HG03196 (cell line): Measurements from ENCODE around the gene TMEM185B.
A peak's percentile ranks its signal among the peaks of the same experiment; 100 is the strongest.
"Not testable (repeated sequence)": the region's sequence is repeated elsewhere in the genome, so short reads cannot be mapped to it uniquely, and the experiment has no call there.

Source experiments
- ATAC-seq: cut with Tn5 transposase; IDR thresholded peaks from one replicate; pipeline ENCODE4 v1.9.1; 2021; ENCODE audit not compliant: unreplicated experiment

Gene TMEM185B

DNA sequence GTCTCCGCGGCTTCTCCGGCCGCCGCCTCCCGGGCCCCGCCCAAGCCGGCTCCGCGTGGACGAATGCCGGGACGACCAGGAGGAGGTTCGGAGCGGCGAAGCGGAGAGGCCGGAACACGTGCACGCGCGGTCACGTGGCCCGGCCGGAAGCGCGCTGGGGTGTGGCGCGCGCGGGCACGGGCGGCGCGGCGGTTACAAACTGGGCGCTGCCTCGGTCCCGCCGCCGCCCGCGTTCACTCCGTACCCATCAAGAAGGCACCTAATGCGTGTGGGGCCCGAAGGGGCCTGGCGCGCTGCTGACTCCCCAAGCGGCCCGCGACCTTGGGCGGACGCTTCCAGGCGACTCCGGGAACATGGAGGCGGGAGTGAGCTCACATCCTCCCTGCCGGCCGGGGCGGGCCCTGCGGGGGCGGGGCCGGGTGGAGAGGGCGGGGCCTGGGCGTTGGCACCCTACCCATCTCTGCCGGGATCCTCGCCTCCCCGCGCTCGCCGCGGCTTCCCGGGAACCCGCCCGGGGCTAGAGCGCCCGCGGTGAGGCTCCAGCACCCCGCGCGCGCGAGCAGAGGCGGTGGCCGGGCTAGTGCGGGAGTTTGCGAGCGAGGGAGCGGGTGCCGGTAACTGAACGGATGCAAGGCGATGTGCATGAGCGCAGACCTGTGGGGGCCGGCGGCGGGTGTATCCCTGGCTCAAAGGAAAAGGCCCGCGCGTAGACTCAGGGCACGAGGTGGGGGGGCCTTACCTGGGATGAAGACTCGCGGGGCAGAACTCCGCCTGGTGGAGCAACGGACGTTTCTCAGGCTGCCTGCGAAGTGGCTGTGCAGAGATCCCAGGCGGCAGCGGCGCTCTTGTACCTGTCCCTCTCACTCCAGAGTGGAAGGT lies at the start of gene TMEM185B:
Gene TMEM185B, minus strand, starts transcription at position 367 of the 879 bp plus-strand sequence. CDS start 424 bp downstream, outside the sequence.
- ATAC-seq, result peak; percentile 73

DNA sequence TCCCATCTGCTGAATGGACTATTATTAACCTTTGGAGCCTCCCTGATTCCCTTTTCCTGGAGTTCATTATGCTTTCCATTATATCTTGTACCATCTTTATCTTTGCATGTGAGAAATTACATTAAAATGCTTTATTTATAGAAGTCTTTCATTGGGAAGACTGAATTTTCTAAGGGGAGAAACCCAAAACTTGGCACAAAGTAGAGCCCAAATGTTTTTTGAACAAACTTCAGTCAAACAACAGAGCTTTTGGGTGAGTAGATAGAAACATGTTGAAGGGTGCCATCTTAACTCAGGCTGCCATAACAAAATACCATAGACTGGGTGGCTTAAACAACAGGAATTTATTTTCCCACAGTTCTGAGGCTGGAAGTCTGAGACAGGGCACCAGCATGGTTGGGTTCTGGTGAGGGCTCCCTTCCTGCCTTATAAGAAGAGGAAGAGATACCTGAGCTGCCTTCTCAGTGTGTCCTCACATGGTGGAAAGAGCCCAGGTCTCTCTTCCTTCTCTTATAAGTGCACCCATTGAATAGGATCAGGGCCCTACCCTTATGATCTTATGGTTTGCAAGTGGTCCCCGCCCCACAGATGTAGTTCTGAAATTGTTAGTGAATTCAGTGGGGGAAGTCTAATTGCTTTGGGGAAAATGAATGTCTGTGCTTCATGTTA lies 48.6 kb upstream of the TMEM185B start:
- ATAC-seq, result no peak

DNA sequence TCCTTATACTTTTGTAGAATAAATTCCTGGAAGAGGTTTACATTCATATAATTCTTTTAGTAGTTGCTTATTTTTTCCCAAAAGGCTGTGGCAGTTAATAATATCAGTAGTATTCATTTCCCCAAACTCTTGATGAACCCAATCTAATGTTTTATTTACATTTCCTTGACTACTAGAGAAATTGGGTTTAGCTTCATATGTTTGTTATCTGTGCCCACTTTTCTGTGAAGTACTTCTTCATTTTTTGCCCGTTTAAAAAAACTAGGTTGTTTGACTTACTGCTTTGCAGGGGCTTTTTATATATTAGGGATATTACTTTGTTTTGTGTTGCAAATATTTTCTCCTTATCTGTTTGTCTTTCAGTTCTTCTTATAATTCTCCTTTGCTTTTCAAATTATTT lies 46.6 kb upstream of the TMEM185B start:
- ATAC-seq, result no peak

DNA sequence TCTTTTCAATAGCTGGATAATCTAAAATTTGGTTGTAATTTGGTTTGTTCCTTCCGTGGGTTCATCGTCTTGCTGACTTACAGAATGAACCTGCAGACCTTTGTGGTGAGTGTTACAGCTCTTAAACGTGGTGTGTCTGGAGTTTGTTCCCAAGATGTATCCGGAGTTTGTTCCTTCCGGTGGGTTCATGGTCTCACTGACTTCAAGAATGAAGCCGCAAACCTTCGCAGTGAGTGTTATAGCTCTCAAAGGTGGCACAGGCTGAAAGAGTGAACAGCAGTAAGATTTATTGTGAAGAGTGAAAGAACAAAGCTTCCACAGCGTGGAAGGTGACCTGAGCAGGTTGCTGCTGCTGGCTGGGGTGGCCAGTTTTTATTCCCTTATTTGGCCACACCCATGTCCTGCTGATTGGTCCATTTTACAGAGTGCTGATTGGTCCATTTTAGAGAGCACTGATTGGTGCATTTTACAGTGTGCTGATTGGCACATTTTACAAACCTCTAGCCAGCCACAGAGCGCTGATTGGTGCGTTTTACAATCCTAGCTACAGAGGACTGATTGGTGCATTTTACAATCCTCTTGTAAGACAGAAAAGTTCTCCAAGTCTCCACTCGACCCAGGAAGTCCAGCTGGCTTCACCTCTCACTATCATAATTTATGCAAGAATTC lies 46.0 kb upstream of the TMEM185B start:
- no peak for ATAC-seq

DNA sequence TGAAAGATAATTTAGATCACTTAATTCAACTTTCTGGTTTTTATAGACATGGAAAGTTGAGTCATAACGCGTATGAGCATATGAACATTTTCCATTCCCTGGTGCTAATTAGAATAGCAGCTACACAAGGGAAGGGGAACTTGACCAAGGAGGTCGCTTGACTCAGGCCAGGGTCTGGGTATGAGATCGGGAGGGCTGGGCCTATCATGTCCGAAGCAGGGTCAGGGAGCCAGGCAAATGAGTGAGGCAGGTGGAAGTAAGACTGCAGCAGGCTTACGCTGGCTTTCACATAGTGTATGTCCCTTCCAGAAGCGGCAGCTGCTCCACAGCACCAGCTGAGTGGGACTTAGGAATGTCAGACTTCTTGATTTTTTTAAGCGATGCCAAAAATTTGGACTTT lies 44.1 kb upstream of the TMEM185B start:
- ATAC-seq, result no peak

DNA sequence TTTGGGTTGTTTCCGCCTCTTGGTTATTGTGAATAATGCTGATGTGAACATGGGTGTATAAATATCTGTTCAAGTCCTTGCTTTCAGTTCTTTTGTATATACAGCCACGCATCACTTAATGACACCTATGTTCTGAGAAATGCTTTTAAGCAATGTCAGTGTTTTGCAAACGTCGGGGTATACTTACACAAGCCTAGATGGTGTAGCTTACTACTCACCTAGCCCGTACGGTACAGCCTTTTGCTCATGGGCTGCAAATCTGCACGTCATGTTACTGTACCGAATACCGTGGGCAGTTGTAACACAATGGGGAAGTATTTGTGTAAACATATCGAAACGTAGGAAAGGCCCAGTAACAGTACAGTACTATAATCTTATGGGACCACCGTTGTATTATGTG lies 41.8 kb upstream of the TMEM185B start:
- ATAC-seq, result no peak

DNA sequence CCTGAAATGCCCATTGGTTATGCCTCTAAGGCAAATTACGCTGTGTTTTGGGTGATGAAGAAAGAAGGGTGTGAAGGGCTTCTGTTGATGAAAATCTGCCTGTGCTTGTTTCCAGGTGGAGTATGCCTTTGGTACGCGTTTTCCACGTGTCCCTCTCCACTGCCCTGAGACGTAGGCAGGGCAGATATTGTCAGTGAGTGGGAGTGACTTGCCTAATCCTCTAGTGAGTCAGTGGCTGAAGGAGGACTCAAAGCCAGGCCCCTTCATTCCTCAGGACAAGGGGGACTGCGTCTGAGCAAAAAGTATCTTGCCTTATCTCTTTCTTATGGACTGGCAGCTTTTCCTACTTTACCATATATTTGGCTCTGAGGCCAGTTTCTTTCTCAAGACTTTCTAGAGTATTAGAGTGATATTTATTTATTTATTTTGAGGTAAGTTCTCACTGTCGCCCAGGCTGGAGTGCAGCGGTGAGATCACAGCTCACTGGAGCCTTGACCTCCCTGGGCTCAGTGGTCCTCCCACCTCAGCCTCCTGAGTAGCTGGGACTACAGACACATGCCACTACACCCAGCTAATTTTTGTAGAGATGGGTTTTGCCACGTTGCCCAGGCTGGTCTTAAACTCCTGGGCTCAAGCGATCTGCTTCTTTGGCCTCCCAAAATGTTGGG lies 39.7 kb upstream of the TMEM185B start:
- ATAC-seq, result no peak

DNA sequence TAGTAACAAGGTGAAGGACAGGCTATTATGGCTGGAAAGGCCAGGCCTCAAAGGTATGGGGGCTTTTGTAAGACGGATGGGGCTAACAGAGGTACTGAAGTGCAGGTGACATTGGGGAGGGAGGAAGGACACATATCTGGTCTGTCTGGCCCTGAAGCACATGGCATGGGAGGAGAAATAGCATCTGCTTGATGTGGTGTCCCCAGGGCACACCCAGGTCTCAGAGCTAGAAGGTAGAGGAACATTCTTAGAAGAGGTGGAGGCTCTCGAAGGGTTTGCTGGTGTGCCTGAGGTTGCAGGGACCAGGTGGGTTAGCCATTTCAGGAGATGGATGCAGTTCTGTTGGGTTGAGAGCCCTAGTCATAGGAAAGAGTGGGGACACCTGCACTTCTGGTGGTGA lies 39.0 kb upstream of the TMEM185B start:
- ATAC-seq, result no peak

DNA sequence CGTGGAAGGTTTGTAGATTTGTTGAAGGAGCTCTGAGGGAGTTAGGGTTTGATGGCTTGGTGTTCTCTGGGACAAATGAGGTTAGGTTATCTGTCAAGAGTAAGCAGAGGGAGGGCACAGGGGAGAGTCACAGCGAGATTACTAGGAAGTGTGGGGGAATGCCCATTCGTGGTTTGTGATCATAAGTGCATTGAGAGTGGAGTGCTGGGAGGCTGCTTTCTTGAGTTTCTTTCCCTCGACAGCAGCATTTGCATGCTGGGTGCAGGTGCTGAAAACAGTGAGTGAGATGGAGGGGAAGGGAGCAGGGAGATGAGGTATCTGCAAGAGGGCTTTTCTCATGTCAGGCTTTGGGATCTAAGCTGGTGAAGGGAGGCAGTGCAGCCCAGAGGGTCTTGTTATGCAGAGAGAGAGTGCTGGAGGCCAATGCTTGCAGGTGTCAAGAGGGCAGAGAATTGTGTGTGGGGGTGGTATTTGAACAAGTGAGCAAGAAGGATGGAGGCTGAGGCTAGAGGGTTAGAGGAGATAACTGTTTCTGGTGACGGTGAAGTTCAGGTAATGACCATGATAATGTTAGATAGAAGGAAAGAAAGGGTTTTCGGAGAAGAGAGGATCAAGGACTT lies 38.3 kb upstream of the TMEM185B start:
- peak; percentile 74 for ATAC-seq

DNA sequence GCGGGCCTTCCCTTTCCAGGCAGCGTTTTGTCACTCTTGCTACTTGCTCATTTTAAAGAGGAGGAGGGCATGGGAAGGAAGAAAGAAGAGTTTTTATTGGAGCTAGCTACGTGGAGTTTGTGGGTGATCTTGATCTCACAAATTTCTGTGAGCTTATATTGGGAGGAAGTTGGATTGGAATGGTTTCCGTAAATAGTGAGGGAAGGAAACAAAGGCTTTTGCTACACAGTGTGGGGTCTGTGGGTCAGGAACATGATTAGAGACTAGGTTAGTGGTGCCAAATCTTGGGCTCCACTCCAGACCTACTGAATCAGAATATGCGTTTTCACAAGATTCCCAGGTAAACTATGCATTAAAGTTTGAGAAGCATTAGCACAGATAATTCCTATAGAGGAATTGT lies 37.5 kb upstream of the TMEM185B start:
- ATAC-seq, result no peak

DNA sequence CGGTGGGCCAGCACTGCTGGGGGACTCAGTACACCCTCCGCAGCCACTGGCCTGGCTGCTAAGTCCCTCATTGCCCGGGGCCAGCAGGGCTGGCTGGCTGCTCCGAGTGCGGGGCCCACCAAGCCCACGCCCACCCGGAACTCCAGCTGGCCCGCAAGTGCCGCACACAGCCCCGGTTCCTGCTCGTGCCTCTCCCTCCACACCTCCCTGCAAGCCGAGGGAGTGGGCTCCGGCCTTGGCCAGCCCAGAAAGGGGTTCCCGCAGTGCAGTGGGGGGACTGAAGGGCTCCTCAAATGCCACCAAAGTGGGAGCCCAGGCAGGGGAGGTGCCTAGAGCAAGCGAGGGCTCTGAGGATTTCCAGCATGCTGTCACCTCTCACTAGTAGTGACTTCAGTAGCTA lies 36.7 kb upstream of the TMEM185B start:
- not testable (repeated sequence) for ATAC-seq

DNA sequence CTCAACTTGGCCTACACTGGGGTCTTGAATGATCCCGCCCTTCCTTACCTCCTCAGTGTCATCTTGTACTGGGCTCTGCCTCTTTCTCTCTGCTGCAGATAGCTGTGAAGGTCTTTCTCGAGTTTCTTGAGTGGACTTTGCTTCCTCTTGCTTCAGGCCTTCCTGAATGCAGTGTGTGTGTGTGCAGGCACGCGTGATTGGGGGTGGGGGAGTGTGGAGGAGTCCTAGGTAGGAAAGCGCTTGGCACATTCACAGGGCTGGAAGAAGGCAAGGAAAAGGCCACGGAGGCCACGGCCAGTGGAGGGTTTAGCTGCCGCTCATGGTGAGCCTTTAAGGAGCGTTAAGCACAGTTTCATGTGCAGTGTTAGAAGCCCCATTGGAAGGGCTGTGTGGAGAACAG lies 35.0 kb upstream of the TMEM185B start:
- ATAC-seq, result no peak

DNA sequence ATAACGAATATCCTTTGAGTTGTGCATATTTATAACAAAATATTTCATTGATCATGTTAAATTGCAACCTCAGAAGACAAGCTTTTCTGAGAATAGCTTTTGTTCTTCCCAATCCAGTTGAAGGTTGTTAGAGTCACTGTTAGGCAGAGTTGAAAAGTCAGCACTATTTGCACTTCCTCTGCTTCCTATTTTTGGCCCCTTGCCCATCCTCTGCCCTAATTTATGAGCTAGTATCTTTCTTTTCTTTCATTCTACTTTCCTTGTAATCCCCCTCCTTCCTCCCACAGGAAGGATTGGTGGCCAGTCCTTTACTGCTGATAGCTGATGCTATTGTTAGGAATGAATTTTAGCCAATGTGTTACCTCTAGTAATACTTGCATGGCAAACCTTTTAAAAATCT lies 34.3 kb upstream of the TMEM185B start:
- no peak for ATAC-seq

DNA sequence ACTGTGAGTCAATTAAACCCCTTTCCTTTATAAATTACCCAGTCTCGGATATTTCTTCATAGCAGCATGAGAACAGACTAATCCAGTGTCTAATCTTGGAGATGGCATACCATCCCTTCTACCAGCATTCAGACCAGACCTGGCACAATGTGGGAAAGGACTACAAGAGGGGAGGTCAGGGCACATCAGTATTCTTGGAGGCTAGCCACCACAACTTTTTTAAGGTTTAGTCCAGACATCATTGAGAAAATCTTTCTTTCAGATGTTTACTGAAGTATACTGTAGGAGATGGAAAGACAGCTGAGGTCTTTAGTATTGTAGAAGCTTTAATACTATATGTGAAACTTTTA lies 33.4 kb upstream of the TMEM185B start:
- ATAC-seq, result no peak

DNA sequence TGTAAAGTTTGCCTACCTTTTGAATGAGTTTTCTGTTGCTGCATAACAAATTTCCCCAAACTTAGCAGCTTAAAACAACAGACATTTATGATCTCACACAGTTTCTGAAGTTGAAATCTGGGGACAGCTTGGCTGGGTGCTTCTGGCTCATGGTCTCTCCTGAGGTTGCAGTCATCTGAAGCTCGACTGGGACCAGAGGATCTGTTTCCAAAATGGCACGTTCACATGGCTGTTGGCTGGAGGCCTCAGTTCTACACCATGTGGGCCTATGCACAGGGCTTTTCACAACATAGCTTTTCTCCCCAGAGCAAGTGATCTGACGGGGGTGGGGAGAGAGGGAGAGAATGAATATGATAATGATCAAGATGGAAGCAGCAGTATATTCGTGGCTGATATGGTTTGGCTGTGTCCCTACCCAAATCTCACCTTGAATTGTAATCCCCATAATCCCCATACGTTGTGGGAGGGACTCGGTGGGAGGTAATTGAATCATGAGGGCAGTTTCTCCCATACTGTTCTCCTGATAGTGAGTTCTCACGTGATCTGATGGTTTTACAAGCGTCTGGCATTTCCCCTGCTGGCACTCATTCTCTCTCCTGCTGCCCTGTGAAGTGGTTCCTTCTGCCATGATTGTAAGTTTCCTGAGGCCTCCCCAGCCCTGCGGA lies 32.9 kb upstream of the TMEM185B start:
- ATAC-seq, result no peak

DNA sequence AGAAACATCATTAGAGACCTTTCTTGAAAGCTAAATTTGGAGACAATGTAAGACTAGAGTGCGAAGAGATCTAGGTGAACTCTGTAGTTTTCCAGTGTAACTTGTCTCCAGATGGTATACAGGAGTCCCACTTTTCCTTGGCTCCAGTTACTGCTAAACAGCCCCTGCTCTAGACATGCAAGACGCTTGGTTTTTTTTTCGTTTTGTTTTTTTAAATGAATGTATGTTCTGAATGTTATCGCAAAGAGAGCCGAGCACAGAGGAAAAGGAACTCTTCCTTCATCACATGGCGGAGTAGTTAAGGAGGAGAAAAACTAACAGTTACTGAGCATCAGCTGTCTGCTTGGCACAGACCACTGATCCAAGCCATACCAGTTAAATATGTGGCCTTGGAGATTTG lies 31.9 kb upstream of the TMEM185B start:
- ATAC-seq, result no peak

DNA sequence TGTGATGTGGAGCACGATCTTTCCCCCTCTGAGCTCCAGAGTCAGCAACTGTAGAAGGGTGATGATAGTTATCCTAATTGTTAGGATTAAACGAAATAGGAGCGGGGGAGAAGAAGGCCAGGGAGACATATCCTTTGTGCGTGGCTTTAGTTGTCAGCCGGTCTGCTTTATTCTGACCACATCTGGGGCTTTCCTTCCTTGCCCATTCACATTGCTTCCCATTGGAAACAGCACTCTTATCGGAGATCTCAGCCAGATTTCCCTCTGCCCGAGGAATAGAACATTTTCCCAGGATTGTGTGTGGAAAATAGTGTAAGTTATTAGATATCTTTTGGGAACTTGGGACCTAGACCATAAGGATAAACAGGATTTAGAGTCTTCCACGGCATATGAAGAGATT lies 31.0 kb upstream of the TMEM185B start:
- ATAC-seq, result no peak

DNA sequence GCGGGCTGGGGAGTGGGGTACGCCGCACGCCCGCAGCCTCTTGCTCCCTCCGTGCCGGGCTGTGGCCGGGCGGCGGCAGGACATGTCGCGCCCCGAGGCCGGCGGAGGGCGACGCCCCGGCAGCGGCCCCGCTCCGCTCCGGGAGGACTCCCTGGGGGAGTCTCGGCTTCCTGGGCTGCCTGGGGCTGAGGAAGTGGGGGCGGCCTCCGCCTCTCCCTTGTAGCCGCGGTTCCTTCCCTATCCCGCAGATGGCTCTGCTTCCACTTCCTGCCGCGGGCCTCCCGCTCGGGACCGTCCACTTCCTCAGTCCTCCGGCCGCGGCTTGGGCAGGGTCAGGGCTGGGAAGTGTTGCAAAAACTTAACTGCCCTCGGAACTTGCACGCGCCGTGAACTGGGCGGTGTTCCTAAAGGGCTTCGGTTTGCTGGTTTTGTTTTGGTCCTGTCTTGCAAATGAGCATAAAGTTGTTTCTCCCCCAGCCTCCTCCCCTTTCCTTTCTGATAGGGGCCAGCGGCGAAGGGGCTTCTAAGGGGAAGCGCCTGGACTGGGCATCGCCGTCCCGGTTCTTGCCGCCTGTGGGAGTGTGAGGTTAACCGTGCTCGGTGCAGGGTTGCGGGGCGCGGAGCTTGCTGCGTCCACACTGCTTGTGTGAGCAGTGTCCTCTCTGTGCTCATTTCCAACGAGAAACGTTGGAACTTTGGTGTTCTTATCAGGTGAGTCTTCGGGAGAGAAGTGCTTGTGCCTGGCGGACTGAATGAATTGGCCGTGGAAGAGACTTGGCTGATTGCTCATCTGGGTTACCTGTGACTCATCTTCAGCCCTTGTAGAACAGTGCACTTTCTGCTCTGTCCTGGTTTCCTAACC lies 30.1 kb upstream of the TMEM185B start:
- ATAC-seq, result peak; percentile 27

DNA sequence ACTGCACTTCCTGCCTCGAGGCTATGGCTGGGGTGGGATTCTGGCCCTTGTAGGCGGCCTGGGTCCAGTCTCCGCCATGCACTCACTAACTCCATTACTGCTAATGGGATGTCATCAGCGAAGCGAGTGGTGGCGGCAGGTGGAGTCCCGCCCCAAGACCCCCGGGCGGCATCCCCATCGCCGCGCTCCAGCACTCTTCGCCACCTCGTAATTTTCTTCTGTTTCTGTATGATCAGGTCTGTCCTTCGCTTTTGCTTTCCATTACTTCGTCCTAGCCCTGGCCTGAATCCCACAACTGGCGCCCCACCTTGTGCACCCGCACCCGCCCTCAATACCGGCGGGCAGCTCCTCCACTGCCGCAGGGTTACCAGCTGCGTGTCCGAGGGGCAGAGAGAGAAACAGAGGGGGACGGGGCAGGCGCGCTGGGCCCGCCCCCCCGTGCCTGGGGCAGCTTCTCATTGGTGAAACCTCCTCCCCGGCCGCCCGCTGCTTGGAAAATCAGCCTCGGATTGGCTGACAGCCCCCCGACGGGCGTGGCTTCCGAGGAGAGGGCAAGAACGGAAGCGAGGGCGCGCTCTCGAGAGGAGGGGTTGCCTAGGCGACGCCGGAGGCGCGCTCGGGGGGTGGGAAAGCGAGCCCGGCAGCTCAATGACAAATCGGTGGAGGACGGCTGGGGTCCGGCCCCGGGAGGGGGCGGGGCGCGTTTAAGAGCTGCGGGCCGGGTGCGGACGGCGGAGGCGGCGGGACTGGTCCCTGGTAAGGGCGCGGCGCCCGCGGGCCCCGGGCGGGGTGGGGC lies 29.2 kb upstream of the TMEM185B start, which contains the start of gene RALB:
Gene RALB, plus strand, starts transcription at position 628 of the 796 bp plus-strand sequence. CDS start 25,813 bp downstream, outside the sequence.
- ATAC-seq, result peak; percentile 92
